GM18505 (cell line): ENCODE data around the gene IGF2R.
"Not testable (repeated sequence)": the region's sequence is repeated elsewhere in the genome, so short reads cannot be mapped to it uniquely, and the experiment has no call there.

Source experiments
- ATAC-seq: cut with Tn5 transposase; IDR thresholded peaks from one replicate; pipeline ENCODE4 v1.9.1; 2021; ENCODE audit not compliant: unreplicated experiment
- POLR2A ChIP-seq: IDR thresholded peaks from 4 replicates; pipeline ENCODE4 v1.6.1; 2011; ENCODE audit warnings: borderline replicate concordance; ENCODE audit not compliant: insufficient read depth, insufficient read length; ENCODE audit errors: extremely low read depth

Gene IGF2R

DNA sequence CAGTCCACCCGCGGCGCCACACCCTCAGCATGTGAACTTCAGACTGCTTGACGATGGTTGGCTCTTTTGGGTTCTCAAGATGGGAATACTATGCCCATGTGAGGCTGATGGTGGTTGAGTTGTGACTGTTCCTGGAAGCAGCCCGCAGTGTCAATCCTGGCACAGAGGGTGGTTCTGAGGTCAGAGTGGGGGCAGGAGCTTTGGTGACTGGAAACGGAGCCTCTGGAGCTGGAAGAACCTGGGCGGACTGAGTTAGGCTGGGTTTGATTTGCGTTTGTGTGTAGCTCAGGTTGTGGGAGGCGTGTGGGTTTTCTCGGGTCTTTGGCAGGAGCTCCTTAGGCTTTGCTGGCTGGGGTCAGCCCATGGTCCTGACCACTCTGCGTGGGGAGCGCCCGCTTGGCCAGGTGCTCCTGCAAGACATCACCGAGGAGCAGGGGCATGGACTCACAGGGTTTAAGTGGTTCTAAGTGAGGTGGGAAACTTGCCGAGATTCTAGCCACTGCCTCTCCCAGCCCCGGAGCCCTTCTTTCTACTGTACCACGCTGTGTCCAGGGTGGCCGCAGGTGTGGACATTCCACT is 115.4 kb downstream of the IGF2R start:
- TF ChIP-seq POLR2A, result no peak
- ATAC-seq, result no peak

GRCh38 chr6:160085226-160085625 is 116.3 kb downstream of the IGF2R start:
- ATAC-seq, result no peak
- TF ChIP-seq POLR2A, result no peak

GRCh38 chr6:160085713-160086505 is 117.0 kb downstream of the IGF2R start:
- ATAC-seq, result no peak
- TF ChIP-seq POLR2A, result no peak

GRCh38 chr6:160086754-160087153 is 117.9 kb downstream of the IGF2R start:
- TF ChIP-seq POLR2A, result no peak
- ATAC-seq, result no peak

GRCh38 chr6:160088069-160088783 is 119.3 kb downstream of the IGF2R start:
- ATAC-seq, result no peak

DNA sequence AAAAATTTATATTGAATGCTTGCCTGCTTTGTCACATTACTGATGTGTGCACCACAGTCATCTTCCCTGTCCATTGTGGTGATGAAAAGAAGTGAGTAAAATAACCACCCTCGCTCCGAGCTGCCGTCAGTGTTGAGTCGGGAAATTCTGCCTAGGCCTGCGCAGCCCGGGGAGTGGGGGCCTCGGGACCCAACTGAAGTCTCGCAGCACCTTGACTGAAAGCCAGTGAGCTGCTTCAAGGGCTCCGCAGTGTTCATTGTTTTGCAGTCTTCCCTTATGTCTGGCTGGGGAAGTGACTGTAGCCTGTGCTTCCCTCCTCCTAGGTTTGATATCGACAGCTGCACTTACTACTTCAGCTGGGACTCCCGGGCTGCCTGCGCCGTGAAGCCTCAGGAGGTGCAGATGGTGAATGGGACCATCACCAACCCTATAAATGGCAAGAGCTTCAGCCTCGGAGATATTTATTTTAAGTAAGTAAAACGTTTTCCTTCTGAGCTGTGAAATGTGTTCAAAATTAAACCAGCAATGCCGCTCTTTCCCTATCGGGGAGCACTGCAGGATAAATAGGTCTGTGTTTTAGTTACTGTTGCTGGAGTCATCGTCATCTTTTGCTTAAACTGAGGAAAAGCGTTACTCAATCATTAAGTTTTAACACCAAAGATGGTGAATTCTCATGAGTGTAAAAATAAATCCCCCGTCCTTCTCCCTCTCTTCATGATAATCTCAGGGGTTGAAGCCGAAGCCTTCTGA is 120.1 kb downstream of the IGF2R start:
- no peak for TF ChIP-seq POLR2A
- ATAC-seq, result no peak

More at GRCh38 chr6:160088069-160088783, 119.3 kb downstream of the IGF2R start:
- no peak for TF ChIP-seq POLR2A

GRCh38 chr6:160089534-160089897 is 120.6 kb downstream of the IGF2R start:
- TF ChIP-seq POLR2A, result no peak
- no peak for ATAC-seq

GRCh38 chr6:160090442-160091239 is 121.8 kb downstream of the IGF2R start:
- ATAC-seq, result not testable (repeated sequence)

DNA sequence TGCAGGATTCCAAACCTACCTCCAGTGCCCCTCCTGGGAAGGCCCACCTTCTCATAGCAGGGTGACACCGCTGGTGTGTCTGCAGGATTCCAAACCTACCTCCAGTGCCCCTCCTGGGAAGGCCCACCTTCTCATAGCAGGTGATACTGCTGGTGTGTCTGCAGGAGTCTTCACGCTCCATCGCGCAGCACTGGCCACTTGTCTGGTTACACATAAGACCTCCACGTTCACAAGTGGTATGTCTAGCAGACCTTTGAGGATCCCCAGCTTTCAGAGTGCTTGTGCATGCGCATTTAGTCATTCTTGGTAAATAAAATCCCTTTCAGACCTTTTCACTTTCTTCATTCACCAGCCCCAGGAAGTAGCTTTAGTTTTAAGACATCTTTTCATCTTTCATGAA is 123.3 kb downstream of the IGF2R start:
- not testable (repeated sequence) for ATAC-seq

- TF ChIP-seq POLR2A, result no peak
- ATAC-seq, result no peak
Measured at GRCh38 chr6:160092602-160093001, 123.7 kb downstream of the IGF2R start.

- TF ChIP-seq POLR2A, result no peak
- no peak for ATAC-seq
Measured at GRCh38 chr6:160093061-160093460, 124.2 kb downstream of the IGF2R start.

DNA sequence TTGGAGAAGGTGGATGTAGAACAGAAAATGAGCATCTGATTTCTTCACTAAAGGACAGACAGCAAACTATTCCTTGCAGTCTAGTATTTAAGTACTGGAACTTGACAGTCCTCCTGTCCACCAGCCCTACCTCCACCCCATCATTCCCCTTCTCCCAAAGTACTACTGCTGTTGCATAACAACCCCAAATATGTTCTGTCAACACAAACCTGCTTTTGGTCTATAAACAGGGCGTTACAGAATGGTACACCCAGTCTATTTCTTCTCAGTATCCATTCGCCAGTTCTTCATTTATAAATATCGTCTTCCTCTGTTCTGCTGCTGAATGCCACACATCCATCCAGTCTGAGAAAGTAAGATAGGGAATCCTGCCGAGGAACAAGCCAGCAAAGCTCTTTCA is 125.1 kb downstream of the IGF2R start:
- TF ChIP-seq POLR2A, result no peak
- no peak for ATAC-seq
